ENCODE data around the gene THSD7A.

- no peak for TF ChIP-seq SMARCC2 (IDR thresholded peaks at IDR 0.05)
- TF ChIP-seq, protein P1, sequence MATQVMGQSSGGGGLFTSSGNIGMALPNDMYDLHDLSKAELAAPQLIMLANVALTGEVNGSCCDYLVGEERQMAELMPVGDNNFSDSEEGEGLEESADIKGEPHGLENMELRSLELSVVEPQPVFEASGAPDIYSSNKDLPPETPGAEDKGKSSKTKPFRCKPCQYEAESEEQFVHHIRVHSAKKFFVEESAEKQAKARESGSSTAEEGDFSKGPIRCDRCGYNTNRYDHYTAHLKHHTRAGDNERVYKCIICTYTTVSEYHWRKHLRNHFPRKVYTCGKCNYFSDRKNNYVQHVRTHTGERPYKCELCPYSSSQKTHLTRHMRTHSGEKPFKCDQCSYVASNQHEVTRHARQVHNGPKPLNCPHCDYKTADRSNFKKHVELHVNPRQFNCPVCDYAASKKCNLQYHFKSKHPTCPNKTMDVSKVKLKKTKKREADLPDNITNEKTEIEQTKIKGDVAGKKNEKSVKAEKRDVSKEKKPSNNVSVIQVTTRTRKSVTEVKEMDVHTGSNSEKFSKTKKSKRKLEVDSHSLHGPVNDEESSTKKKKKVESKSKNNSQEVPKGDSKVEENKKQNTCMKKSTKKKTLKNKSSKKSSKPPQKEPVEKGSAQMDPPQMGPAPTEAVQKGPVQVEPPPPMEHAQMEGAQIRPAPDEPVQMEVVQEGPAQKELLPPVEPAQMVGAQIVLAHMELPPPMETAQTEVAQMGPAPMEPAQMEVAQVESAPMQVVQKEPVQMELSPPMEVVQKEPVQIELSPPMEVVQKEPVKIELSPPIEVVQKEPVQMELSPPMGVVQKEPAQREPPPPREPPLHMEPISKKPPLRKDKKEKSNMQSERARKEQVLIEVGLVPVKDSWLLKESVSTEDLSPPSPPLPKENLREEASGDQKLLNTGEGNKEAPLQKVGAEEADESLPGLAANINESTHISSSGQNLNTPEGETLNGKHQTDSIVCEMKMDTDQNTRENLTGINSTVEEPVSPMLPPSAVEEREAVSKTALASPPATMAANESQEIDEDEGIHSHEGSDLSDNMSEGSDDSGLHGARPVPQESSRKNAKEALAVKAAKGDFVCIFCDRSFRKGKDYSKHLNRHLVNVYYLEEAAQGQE (IDR thresholded peaks at IDR 0.05; ENCODE audit: borderline replicate concordance in 1 of 2, low read depth in 1 of 2, low read length in 2 of 2), result no peak
These were observed 11.2 kb upstream of the THSD7A start for GRCh38 chr7:11843113-11843765.
